GM21619 (cell line): Measurements from ENCODE around the gene SLC22A12.

Source experiments
- ATAC-seq: cut with Tn5 transposase; IDR thresholded peaks from one replicate; pipeline ENCODE4 v1.9.1; 2021; ENCODE audit not compliant: unreplicated experiment

SLC22A12 gene

GRCh38 chr11:64643256-64643881 lies 52.3 kb downstream of the SLC22A12 start:
- no peak for ATAC-seq

DNA sequence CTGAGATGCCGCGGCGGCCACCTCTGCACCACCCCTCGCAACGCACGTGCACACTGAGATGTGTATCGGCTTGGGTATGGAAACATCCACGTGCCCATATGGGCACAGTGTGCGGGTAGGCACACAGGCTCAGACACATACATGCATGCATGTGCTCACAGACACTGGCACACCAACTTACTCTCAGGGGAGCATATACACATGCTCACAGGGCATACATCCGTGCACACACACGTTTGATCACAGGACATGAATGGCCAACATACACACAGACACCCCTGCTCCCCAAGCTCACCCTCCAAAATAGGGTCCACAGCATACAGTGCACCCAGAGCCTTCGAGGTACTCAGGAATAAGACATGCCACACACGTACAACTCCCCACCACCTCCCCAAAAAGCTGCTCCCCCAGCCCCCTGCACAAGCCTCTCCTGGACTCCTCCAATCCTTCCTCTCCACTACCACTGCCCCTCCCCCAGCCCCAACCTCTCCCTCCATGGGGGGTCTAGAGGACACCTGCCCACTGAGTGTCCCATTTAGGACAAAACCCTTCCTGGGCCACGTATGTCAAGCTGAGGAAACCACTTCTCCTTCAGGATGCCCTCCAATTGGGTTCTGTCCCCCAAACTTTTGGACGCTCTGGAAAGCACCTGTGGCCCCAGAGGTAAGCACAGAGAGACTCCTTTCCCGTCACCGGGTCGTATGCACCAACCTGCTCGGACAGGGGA lies 53.1 kb downstream of the SLC22A12 start:
- no peak for ATAC-seq

DNA sequence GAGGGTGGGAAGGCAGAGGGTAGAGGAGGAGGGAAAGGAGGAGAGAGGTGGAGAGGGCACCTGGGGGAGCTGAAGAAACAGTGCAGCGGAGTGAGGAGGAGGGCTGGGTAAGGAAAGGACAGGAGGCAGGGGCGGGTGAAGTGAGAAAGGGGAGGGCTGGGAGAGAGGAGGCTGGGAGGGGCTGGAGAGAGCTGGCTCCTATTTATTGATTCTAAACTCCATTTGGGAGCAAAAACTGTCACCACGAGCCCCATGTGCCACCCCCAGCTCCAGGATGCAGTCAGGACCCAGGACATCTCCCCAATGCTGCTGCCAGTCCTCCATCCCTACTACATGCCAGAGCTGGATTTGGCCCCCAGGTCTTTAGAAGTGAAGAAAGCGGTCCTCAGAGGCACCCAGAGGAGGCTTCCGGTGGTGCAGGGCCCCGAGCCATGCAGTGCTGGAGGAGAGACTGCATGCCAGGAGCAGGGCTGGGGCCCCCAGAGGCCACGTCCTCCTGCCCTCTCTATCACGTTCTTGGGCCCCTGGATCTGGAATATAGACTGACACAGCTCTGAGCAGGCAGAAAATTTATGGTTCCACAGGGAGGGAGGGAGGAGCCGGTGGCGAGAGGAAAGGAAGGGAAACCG lies 53.7 kb downstream of the SLC22A12 start:
- ATAC-seq = no peak

DNA sequence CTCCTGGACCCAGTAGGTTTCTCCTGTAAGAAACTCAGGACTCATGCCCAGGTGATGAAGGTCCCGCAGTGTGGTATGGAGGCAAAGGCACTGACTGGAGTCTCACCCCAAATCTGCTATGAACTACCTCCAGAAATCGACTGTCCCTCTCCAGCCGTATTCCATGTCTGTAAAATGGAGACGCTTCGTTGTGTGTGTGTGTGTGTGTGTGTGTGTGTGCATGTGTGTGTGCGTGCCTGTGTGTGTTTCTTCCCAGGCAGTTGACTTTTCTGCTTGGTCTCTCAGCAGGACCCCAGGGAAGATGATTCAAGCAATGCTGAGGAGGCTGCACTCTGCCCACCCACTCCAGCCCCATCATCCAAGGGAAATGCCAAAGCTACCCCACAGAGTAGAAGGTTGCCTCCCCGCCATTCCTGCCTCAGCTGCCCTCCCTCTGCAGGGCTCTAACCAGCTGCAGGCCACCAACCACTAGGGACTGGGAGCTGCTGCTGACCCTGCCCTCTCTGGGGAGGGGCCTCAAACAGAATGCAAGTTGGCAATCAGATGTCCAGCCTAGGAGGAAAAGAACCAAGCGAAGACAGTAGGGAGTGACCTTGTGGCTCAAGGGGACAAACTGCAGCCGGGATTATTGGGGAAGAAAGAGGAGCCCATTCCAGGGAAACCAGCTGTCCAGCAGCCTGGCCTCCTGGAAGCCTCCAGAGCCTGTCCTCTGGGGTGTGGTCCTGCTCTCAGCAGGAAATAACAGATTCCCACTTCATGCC lies 56.2 kb downstream of the SLC22A12 start:
- no peak for ATAC-seq

GRCh38 chr11:64648551-64648950 lies 57.5 kb downstream of the SLC22A12 start:
- no peak for ATAC-seq

DNA sequence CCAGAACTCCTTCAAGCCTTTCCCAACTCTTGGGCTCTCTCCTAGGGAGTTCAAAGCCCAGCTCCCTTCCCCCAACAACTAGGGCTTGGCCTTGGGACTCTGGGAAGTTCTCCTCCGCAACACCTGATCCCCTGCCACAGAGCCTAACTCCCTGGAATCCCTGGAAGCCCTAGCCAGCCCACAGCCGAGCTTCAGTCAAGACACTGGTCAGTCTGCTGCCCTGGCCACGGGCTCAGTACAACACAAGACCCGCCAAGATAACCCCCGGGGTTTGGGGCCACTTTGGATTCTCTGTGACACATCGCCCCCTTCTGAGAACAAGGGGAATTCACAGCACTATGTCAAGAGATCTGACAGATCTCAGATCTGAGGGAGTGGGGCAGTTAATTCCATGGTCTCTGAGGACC lies 58.3 kb downstream of the SLC22A12 start:
- no peak for ATAC-seq

GRCh38 chr11:64650923-64651523 lies 60.0 kb downstream of the SLC22A12 start:
- ATAC-seq = no peak
